Measurements from ENCODE around the gene CUL3. TPM values are rescaled to one million over a fixed set of nuclear protein-coding genes. Genes with fewer than 3 reads are reported as not detected.

The CUL3 gene
- total RNA-seq, 1 donor from 2014 or later, result 104 TPM

DNA sequence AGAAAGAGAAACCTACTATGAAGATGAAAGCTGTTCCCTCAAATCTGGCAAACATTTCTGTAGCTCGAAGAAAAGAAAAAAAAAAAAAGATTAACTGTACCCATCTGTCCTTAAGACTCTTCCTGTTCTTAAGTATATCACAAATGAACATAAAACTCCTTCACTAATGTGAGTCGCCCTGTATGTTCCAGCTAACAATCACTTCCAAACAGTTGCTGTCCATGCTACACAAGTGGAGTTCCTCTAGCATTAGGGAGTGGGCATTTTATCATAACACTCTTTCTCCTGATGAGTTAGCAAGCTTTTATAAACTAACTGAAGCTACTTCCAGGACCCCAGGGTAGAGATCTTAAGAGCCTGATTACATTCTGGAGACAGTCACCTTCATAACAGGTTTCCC lies 5.8 kb downstream of the CUL3 start:
- no peak overlapping the region for H3K4me3 Mint-ChIP-seq (ENCODE audit: low read depth)
- no peak for DNase-seq (ENCODE audit: low spot score, unreplicated experiment)
- H3K4me1 Mint-ChIP-seq (ENCODE audit: low read depth), result peaks cover 40% of the 10 kb centered on the region
- H3K27me3 Mint-ChIP-seq, result no peaks in the 10 kb centered on the region
- peak overlapping the region; percentile 33 for H3K27ac Mint-ChIP-seq
- no peaks in the 10 kb centered on the region for H3K9me3 Mint-ChIP-seq (ENCODE audit: low read depth)
- peaks cover 3% of the 10 kb centered on the region for H3K36me3 Mint-ChIP-seq (ENCODE audit: insufficient read depth)
- TF ChIP-seq, protein P1, sequence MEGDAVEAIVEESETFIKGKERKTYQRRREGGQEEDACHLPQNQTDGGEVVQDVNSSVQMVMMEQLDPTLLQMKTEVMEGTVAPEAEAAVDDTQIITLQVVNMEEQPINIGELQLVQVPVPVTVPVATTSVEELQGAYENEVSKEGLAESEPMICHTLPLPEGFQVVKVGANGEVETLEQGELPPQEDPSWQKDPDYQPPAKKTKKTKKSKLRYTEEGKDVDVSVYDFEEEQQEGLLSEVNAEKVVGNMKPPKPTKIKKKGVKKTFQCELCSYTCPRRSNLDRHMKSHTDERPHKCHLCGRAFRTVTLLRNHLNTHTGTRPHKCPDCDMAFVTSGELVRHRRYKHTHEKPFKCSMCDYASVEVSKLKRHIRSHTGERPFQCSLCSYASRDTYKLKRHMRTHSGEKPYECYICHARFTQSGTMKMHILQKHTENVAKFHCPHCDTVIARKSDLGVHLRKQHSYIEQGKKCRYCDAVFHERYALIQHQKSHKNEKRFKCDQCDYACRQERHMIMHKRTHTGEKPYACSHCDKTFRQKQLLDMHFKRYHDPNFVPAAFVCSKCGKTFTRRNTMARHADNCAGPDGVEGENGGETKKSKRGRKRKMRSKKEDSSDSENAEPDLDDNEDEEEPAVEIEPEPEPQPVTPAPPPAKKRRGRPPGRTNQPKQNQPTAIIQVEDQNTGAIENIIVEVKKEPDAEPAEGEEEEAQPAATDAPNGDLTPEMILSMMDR (IDR thresholded peaks at IDR 0.05; ENCODE audit: unreplicated experiment), result no peak

DNA sequence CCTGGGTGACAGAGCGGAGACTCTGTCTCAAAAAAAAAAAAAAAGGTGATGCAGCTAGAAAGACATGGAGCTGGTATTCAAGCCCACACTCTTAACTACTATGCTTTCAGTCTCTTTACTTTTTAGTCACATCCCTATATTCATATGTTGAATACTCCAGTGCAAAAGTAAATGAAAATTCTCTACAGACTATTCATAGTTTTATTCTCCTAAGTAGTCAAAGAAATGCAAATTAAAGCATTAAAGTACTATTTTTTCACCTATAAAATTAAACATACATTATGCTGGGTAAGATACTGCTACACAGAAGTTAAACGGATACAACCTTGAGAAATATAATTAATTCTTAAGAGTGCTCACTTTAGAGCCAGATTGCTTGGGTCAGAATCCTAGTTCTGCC lies 7.6 kb downstream of the CUL3 start:
- Mint-ChIP-seq H3K36me3 (ENCODE audit: insufficient read depth) (peaks cover 3% of the 10 kb centered on the region), H3K4me1 (ENCODE audit: low read depth) (peaks cover 39% of the 10 kb centered on the region), H3K27me3 (no peaks in the 10 kb centered on the region), H3K9me3 (ENCODE audit: low read depth) (no peaks in the 10 kb centered on the region), H3K4me3 (ENCODE audit: low read depth) (no peak overlapping the region), H3K27ac (no peak overlapping the region)
- TF ChIP-seq, protein P1 (IDR thresholded peaks at IDR 0.05; ENCODE audit: unreplicated experiment), result no peak
- DNase-seq (ENCODE audit: low spot score, unreplicated experiment), result no peak

DNA sequence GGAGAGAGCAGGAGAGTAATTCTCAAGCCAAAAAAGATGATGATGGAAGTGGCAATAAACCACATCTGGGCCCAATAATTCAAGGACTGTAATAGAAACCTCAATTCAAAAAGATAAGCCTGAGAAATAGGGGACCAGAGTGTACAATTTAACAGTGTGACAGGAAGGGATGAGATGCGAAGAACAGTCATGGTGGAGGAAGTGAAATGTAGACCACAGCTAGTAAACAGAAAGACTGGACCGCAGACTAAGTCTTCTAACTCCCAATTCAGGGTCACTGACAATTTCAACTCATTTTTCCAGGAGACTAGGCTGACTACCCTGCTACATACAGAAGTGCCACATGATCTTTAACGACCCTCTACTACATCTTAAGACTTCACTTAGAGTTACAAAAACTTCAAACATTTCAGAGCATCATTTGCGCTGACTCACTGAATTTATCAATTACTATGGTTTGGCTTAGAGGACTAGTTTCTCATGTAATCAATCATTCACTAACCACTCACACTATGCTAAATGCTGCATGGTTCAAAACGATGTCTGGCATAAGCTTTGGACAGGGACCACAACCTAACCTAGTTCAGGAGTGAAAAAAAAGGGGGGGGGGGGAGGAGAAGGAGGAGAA lies 9.0 kb downstream of the CUL3 start:
- H3K27me3 Mint-ChIP-seq, result no peaks in the 10 kb centered on the region
- peaks cover 41% of the 10 kb centered on the region for H3K4me1 Mint-ChIP-seq (ENCODE audit: low read depth)
- H3K4me3 Mint-ChIP-seq (ENCODE audit: low read depth), result no peak overlapping the region
- no peaks in the 10 kb centered on the region for H3K36me3 Mint-ChIP-seq (ENCODE audit: insufficient read depth)
- H3K9me3 Mint-ChIP-seq (ENCODE audit: low read depth), result no peaks in the 10 kb centered on the region
- H3K27ac Mint-ChIP-seq, result no peak overlapping the region
- no peak for DNase-seq (ENCODE audit: low spot score, unreplicated experiment)
- TF ChIP-seq, protein P1 (IDR thresholded peaks at IDR 0.05; ENCODE audit: unreplicated experiment), result no peak

DNA sequence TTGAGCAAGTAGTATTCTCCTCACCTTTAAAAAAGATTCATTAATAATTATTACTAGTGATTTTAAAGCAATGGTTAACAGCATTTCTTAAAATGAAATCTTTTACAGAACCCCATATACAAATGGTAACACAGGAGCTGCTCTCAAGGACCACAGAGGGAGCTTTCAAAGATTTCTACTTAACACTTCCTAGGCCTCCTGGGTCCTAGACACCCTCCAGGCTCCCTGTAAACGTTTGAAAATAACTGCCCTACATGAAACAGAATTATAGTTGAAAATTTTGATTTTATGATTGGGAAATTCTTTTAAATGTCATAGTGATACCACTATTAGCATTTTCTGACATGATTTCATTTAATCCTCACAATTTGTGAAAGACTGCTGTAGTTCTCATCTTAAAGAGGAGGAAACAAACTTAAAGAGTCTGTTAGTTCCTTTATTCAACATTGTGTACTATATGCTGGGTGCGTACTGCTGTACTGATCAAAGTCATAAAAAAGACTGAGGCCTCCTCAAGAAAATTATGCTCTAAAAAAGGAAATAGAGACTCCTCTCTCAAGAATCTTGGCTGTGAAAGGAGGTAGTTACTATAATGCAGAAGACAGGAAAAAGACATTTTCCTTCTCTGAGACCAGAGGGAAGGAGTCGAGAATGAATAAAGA lies 10.6 kb downstream of the CUL3 start:
- Mint-ChIP-seq H3K4me1 (ENCODE audit: low read depth) (peaks cover 50% of the 10 kb centered on the region), H3K9me3 (ENCODE audit: low read depth) (no peaks in the 10 kb centered on the region), H3K27me3 (no peaks in the 10 kb centered on the region), H3K27ac (peak overlapping the region; percentile 17), H3K4me3 (ENCODE audit: low read depth) (no peak overlapping the region), H3K36me3 (ENCODE audit: insufficient read depth) (no peaks in the 10 kb centered on the region)
- DNase-seq (ENCODE audit: low spot score, unreplicated experiment), result no peak
- TF ChIP-seq, protein P1 (IDR thresholded peaks at IDR 0.05; ENCODE audit: unreplicated experiment), result no peak

DNA sequence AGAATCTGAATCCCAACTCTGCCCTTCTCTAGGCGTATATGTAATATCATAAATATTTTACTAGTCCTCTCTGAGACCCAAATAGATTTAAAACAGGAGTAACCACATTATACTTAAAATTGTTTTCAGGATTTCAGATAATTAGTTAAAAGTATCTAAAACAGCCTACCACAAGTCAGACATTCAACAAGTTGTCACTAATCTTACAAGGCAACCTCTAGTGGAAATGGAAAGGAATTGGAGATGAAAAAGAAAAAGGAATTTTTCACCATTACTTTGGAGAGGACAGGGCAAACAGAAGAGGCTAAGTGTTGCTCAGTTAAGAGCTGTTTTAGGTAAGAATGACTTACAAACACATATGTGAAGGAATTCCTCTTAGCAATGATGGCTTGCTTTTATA lies 11.4 kb downstream of the CUL3 start:
- Mint-ChIP-seq H3K4me1 (ENCODE audit: low read depth) (peaks cover 54% of the 10 kb centered on the region), H3K9me3 (ENCODE audit: low read depth) (no peaks in the 10 kb centered on the region), H3K27me3 (no peaks in the 10 kb centered on the region), H3K27ac (no peak overlapping the region), H3K36me3 (ENCODE audit: insufficient read depth) (no peaks in the 10 kb centered on the region), H3K4me3 (ENCODE audit: low read depth) (no peak overlapping the region)
- no peak for DNase-seq (ENCODE audit: low spot score, unreplicated experiment)
- TF ChIP-seq, protein P1 (IDR thresholded peaks at IDR 0.05; ENCODE audit: unreplicated experiment), result no peak
